Activated CD4-positive, alpha-beta T cell treated with anti-CD3 and anti-CD28 coated beads, Interleukin-10, Interleukin-2, amounts not matched to agents 100 ng/mL and 50 ng/mL, durations not matched to agents 16 hours and 8 hours (primary cell): Measurements from ENCODE around the gene ROBO2.

Experiments
- DNase-seq: peaks from one replicate; pipeline ENCODE4 v3.0.0-alpha.2; 2020

ROBO2 gene

DNA sequence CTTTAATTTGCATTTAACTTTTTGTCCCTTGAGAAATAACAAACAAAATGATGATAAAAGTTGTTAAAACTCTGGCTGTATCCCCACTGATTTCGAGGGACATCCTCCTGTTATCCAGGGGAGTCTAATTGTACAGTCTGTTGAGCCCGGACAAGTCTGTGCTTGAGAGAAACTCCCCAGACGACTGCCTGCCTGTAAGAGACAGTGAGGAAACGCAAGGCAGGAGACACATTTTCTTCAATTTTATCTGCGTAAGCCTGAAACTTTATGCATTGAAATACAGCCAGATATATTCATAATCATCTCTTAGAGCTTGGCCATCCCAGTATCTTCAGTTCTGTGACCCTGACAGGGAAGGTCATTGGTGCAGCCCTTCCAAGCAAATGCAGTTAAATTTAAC lies 97.7 kb downstream of the ROBO2 start:
- no peak for DNase-seq

DNA sequence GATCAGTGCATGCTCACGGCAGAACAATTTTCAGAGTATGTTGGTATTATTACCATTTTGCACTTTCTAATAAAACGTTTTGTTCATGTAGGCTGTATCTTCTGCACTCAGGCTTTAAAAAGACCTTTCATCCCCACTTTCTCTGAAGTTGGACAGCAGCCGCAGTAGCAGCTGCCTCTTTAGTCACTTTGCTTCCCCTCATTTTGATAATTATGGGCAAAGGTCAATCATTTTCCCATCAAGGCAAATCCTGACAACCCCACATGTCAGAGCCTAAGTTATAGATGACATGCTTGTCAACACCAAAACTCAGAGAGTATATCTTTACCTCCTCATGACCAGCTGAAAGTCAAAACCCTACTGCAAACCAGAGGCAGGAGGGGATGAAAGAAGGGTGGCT lies 99.7 kb downstream of the ROBO2 start:
- DNase-seq, result no peak

DNA sequence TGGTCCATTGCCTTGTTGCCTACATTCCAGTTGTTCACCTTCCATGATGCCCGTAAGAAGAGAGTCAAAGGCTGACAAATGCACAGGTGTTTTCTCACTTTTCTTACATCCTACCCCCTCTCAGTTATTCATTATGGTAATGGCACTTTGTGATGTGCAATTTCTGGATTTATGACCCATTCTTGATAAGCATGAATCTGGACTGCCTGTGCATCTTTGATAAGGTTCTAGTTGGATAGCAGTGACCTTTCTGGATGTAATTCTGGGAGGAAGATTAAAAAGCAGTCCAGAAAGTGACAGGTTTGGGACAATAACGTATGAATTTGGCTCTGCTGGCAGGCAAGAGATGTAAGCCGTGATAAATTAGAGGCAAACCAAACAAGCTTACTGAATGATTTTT lies 101.5 kb downstream of the ROBO2 start:
- DNase-seq, result no peak

DNA sequence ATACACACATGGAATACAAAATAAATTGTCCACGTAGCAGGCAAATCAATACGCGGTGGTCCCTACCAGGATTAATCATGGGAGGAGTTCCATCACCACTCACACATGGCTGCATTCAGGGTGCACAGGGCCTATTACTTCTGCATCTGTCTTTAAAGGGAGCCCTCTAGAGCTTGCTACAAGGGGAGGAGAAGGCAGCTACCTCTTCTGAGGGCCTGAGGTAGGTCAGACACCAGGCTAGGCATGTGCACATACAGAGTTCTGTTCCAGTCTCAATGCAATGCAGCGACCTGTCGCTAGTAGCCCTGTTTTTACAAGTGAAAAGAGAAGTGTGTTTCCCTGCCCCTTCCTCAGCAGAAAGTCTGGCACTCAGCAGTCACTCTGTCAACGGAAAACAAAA lies 102.7 kb downstream of the ROBO2 start:
- DNase-seq, result no peak

DNA sequence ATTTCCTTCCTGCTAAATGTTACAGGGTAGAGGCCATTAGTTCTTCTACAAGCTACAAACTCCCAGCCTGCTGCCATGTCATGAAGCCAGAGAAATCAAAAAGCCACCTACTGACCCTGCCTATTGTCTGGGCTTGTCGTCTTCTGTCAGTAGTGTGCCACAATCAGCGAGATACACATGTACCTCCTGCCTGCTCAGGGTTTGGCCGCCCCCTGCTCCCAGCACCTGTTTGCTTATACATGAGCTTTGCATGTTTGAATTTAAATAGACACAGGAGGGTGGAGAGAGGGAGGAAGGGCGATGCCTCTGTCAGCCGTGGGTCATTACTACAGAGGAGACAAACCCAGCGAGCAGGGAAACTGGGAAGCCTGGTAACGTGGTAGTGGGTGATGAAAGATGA lies 106.1 kb downstream of the ROBO2 start:
- no peak for DNase-seq

DNA sequence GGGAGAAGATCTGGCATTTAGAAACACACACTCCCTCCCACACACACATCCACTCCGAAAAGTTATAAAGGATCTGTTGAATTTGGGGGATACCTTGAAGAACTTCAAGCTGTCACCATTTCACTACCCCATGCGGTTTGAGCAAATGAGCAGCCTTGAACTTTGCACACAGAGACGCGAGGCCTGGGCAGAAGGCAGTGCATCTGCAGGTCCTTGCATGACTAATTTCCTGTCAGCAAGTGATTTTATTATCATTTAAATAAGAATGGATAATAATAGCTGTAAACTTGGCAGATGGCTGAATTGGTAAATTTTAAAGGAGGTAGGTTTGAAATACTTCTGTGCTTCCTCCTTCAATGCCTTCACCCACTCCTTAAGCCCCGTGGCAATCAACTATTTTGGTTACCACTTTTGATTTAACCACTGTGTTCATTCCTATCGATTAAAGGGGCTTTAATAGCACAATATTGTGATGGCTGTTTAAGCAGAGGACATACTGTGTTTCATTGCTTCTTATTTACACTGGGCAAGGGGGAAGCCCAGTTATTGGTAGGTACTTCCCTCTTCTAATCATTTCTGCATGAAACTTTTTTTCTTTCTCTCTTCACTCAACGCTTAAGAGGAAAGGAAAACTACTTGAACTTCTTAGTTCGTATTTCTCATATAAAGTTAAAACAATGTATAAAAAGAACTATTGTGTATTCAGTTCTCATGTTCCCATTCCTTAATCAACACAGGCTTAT lies 108.1 kb downstream of the ROBO2 start:
- DNase-seq, result no peak

DNA sequence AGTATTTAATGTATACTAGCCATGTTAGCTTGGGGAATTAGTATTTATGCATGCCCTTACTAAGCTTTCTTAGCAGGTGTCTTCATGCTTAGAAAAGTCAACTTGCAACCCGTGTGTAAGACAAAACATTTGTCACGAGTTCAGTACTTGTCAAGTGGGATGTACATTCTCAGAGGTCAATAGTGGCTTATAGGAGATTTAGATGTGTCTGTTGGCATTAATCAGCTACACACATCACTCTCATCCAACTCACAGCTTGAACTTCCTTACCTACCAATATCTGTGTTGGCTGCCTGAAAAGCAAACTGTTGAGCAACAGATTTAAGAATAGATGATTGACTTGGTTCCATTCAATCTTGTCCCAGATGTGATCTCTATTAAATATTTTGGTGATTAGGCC lies 109.5 kb downstream of the ROBO2 start:
- DNase-seq, result no peak

DNA sequence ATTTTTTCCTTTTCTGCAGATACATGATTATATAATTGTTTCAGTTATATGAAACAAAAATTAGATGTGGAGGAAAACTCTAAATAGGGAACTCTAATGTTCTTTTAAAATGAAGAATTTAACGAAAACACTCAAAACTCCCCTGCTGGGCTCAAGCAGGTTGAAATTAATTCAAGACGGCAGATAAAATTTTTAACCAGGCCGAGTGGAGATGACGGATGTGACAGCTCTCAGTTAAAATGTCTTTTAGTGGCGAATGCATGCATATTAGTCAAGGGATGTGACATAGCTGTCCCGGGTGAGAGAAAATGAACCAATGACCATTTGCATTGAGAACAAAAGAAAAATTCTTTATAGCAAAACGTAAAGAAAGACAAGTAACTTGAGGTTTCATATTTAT lies 110.1 kb downstream of the ROBO2 start:
- DNase-seq, result no peak

DNA sequence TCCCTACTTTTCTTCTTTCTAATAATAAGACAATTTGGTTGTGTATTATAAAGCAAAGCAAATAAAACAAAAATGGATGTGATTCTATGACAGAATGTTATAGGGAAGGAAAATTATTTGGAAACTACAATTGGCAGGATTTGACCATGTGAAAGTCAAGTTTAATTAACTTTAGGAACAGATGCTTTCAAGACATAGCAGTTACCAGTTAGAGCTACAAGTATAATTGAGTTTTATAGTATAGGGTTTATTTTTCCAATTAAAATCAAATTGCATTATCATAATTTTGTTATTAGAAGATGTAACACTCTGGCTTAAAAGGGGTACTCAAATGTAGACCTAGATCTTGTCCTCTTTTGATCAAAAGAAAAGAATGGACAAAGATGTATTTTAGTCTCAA lies 110.9 kb downstream of the ROBO2 start:
- DNase-seq, result no peak

DNA sequence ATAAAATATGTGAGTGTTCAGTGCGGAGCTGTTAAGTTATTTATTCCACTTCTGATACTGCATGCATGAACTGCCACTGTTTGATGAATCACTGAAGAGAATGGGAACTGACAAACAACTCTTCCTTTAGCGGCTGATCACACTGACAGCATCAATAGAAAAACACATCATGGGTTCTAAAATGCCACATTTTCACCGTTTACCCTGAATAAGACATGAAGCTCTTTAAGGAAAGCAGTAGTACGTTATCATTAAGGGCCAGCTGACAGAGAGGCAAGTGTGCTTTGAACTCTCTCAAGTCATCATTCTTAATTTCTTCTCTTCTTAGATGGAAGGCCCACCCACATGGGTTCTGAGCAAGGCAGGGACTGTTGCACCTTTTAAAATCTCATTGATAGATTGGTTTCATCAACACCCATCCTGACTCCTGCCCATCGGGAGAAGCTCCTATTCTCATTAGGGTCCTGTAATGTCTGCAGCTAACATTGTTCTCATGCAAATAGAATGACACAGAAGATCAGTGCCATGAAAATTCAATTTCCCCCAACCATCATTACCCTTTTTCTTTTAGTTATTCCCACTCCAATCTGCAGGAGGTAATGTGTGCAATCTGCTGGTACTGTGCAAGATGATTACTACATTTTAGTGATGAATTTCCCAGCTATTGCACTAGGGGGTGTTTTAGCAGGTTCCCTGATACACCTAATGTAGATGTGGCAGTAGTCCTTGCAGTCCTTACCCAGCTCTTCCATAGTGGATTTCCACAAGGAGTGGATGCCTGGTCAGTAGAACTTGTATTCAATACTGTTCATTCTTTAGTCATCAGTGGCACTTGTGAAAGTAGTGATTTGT lies 119.1 kb downstream of the ROBO2 start:
- no peak for DNase-seq

DNA sequence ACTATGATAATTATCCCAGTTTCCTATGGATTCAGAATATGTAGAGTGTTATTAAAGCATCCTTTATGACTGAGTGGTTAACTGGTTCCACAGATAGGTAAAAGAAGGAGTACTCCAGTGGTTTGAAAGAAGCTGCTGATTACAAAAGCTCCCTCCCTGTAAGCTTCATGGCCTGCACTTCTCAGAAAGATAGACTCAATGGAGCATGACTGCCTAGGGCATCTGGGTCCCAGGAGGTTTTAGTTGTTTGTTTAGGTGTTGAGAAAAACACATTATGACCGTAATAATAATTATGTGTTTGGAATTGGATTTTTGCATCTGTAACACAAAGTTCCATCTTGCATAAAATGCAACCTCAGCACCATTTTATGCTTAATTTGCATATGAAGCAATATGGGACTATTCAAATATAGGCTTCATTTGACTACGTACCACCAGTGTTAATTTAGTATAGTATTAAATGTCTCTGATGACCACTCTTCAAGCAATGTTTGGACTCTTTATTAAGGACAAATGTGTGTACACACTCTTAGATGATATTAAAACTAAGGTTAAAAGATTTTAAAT lies 121.1 kb downstream of the ROBO2 start:
- DNase-seq, result no peak

DNA sequence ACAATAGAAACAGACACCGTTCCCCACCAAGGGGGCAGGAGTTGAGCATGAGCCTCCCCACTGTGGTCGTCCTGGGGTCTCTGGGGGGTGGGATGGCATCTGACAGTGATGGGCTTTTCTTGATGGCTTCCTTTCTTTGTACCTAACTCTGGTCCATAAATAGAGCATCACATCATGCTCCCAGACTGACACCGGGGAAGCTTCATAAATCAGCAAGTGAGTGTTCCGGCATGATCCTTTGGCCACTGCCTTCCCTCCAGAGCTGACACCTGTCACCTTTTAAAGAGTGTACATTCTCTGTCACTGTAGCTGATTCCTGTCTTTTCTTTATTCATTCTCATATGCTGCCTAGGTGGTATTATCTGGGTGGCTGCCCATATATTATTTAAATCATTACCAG lies 129.9 kb downstream of the ROBO2 start:
- DNase-seq, result no peak

DNA sequence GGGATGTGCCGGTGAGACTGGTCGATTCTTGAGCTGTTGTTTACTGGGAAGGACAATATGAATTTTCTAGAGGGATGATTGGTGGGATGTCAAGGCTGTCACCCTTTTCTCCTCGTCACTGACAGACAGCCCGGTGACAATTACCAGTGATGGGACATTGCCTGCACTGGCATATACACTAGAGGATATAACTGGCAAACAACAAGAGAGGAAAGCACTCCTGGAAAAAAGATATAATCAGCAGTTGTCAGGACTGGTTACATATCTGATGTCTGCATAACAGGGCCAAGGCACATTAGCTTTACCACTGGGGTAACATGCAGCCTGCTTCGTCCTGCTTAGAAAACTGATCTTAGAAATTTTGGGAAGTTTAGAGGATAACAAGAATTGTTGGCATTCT lies 131.1 kb downstream of the ROBO2 start:
- DNase-seq, result no peak

DNA sequence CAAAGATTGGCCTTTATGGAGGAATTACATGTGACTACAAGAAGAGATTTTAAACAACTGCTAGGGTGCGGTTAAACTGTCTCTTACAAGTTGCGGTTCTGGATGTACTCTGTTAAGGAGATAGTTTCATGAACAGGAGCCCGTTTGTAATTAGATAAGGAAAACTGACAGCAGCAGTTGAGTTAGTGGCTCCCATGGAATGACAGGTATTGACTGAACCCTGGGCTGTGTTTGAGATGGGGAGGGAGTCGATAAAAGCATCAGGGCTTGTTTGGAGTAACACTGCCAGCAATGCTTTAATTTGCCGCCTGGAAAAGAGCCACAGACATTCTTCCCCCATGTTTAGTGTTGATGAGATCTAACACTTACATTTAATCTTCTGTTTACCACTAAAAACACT lies 139.9 kb downstream of the ROBO2 start:
- DNase-seq, result no peak

DNA sequence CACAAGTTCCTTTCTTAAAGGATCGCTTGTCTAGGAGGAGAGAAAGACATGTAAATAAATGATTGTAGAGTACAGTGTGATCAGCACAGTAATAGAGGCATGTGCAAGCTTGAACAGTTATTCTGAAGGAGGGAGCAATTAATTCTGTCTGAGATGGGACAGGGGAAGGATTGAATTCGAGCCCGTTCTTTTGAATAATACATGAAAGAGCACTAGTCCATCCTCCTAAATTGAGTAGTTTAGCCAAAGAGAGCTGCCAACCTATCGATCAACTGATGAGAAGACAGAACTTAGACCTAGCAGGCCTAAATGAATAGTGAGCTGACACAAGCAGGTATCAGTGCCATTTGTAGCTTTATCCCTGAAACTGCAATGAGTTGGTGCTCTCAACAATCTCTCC lies 142.4 kb downstream of the ROBO2 start:
- no peak for DNase-seq

DNA sequence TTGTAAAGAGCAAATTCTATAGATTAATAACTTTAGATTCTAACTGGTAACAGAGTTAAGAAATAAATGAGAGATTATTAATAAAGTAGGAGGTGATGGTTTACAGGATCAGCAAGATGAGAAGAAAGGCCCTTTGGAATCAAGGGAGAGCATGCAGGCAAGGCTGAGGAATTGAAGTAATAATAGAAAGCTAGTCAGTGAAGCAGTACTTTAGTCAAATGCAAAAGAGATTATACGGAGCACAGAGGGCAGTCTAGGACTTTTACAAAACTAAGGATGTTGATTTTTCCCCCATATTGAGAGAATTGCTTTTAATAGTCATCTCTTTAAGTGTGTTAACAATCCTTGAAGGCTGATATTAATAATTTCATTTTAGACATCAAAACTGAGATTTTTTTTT lies 146.4 kb downstream of the ROBO2 start:
- DNase-seq, result no peak

DNA sequence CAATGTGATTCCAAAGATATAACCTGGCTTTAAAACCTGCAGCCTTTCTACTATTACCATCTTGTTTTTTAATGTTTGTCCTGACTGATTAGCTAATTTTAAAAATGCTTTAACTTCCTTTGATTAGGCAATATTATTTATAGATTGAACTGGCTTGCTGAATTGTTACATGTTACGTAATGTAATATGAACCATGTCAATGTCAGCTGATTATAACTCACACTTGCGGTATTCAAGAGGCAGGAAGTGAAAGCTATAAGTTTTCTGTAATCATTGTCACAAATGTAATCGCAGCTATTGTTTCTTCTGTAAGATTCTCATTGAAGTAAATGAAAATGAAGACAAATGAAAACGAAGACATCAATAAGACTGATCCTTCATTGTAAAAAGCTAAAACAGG lies 146.8 kb downstream of the ROBO2 start:
- DNase-seq, result no peak

DNA sequence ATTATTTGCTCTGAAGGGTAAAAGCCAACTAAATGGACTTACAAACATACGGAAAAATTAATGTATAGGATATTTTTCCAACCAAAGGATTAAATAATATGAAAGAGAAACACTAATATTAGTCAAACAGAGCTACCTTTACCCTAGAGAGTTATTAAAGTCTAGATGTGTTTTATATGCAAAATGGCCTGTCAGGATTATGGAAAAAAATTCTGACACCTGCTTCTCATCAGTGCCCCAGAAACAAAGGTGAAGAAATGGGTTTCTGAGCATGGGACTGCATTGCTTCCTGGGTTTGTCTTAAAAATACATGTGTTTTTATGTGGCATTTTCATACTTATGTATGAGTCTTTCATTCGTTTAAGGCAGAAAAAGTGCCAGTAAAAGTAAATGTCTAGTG lies 148.3 kb downstream of the ROBO2 start:
- DNase-seq, result no peak

DNA sequence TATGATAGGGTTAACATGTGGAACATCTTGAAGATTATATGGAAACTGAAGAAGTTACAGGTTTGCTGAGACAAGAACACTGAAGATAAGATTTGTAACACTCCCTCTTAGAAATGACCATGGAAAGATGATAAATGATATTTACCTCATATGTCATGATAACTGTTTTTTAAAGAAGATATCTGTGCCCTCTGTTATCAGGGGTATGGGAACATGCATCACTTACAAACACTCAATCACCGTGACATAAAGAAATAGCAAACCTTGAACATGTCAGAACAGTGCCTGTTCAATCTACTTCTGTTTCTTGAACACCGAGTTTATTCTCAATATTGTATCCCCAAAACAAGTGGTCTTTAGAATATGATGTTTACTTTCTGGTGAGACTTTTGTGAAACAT lies 149.4 kb downstream of the ROBO2 start:
- no peak for DNase-seq

DNA sequence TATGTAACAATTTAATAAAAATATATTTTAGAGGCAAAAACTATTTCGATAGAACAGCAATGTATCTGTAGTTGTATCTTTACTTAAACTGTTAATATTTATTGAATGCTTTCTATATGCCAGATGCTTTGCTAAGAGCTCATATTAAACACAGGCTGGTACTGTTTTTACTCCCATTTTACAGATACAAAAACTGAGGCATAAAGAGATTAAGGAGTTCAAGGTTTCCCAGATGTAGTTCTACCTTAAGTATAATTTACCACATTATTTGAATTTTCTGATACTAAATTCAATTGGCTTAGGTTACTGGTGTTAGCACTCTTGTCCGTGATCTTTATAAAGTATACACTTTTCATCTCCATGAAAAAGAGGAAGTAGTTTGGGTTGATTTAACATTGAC lies 149.8 kb downstream of the ROBO2 start:
- no peak for DNase-seq

DNA sequence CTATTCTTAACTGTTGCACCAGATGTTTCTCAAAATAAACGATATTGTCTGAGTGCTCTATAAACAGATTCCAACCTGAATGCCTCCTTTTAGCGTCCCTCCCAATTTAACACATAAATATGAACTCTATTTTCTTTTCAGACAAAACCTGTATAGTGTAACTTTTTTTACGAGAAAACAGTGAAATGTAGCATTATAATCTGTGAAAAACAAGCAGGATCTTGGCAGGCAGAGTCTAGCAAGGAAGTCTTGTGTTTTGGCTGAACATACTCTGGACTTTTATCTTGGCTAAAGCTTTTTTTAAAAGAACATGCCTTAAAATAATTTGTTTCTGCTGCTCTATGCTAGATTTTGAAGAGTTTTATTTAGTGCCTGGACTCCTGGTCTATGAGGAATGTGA lies 150.5 kb downstream of the ROBO2 start:
- no peak for DNase-seq

DNA sequence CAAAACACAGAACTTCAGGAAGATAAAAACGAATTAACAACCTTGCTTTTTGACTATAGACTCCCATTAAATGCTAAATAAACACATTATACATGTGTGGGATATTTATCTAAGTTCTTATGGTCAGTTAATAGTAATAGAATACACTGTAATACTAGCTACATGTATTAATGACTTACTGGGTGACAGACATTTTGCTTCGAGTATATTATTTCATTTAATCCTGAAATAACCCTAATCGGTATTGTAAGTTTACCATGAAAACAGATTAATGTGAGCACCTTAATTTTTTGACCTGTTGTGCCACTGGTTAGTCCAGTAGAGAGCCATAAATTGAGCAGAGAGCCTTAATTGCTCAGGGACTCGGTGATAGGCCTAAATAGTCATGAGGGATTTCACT lies 151.1 kb downstream of the ROBO2 start:
- no peak for DNase-seq

DNA sequence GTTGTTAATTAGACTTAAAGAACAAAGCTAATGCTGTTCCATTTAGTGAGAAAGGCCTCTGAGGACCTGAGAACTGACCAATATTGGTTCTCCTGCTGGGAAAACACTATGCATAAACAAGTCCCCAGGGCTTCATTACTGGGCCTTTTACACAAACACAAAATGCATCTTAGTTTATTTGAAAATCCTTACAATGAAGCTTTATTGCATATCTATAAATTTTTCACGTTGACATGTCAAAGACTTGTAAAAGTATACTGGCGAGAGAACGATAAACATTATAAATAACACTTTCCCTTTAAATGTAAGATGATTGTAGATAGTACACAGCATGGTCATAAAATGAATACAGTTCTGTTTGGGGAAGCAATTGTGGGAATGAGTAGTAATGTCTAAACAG lies 151.7 kb downstream of the ROBO2 start:
- DNase-seq, result no peak
